SH-SY5Y (cell line): ENCODE data around the gene CHRNA4.

Experiments
- GATA2 ChIP-seq: IDR thresholded peaks from 2 replicates; pipeline ENCODE4 v1.6.1; 2011; ENCODE audit warnings: mild to moderate bottlenecking, low read depth, low read length
- GATA3 ChIP-seq: IDR thresholded peaks from 2 replicates; pipeline ENCODE4 v1.6.1; 2011; ENCODE audit warnings: low read depth, mild to moderate bottlenecking, low read length, moderate library complexity

Gene CHRNA4

GRCh38 chr20:63306673-63307537 lies 54.2 kb downstream of the CHRNA4 start:
- TF ChIP-seq GATA3 (no peak), GATA2 (no peak)

- no peak for TF ChIP-seq GATA3
- no peak for TF ChIP-seq GATA2
These were observed 55.8 kb downstream of the CHRNA4 start for GRCh38 chr20:63305393-63305792.

- no peak for TF ChIP-seq GATA2
- TF ChIP-seq GATA3 = no peak
These were observed 58.0 kb downstream of the CHRNA4 start for GRCh38 chr20:63303095-63303666.

GRCh38 chr20:63301671-63302070 lies 59.5 kb downstream of the CHRNA4 start:
- TF ChIP-seq GATA3 (no peak), GATA2 (no peak)

- TF ChIP-seq GATA2 = no peak
- TF ChIP-seq GATA3 = no peak
These were observed 62.3 kb downstream of the CHRNA4 start for GRCh38 chr20:63298731-63299312.

- TF ChIP-seq GATA3 = no peak
- TF ChIP-seq GATA2 = no peak
These were observed 63.2 kb downstream of the CHRNA4 start for GRCh38 chr20:63297796-63298572.

- no peak for TF ChIP-seq GATA2
- no peak for TF ChIP-seq GATA3
These were observed 63.8 kb downstream of the CHRNA4 start for GRCh38 chr20:63297371-63297781.

- TF ChIP-seq GATA3 (no peak), GATA2 (no peak)
These were observed 64.4 kb downstream of the CHRNA4 start for GRCh38 chr20:63296531-63297299.

- TF ChIP-seq GATA2 (no peak), GATA3 (no peak)
These were observed 65.3 kb downstream of the CHRNA4 start for GRCh38 chr20:63295846-63296245.

GRCh38 chr20:63295422-63295821 lies 65.7 kb downstream of the CHRNA4 start:
- TF ChIP-seq GATA2 = no peak
- TF ChIP-seq GATA3 = no peak

GRCh38 chr20:63295018-63295417 lies 66.1 kb downstream of the CHRNA4 start:
- no peak for TF ChIP-seq GATA2
- TF ChIP-seq GATA3 = no peak

GRCh38 chr20:63294536-63294900 lies 66.6 kb downstream of the CHRNA4 start:
- TF ChIP-seq GATA2 = no peak
- TF ChIP-seq GATA3 = no peak

GRCh38 chr20:63293871-63294535 lies 67.1 kb downstream of the CHRNA4 start:
- TF ChIP-seq GATA2 = no peak
- no peak for TF ChIP-seq GATA3

- no peak for TF ChIP-seq GATA2
- no peak for TF ChIP-seq GATA3
These were observed 67.7 kb downstream of the CHRNA4 start for GRCh38 chr20:63293456-63293855.
